Measurements from ENCODE around the gene STK32C. TPM values are rescaled to one million over a fixed set of nuclear protein-coding genes. Genes with fewer than 3 reads are reported as not detected.

STK32C gene
- total and polyA plus RNA-seq, 4 donors, result 14.5 to 41.6 (median 28.1) TPM

GRCh38 chr10:132291826-132292225 is 15.9 kb downstream of the STK32C start:
- WGBS (ENCODE audit: insufficient coverage), result 92% methylated on average over 5 of the region's 5 CpGs
- no peak for DNase-seq (ENCODE audit: low read depth in 4 of 6, low spot score in 6 of 6)
- no peak overlapping the region for H3K27ac ChIP-seq (ENCODE audit: low read depth, low read length)

GRCh38 chr10:132290631-132291030 is 17.1 kb downstream of the STK32C start:
- 95% methylated on average over 4 of the region's 6 CpGs for WGBS (ENCODE audit: insufficient coverage)
- H3K4me1 ChIP-seq (ENCODE audit: control insufficient read depth, insufficient read depth, low read length), result peaks cover 26% of the 10 kb centered on the region
- no peak for DNase-seq (ENCODE audit: low read depth in 4 of 6, low spot score in 6 of 6)
- H3K9me3 ChIP-seq (ENCODE audit: control insufficient read depth, insufficient read depth, low read length), result peaks cover 6% of the 10 kb centered on the region
- no peak overlapping the region for H3K27ac ChIP-seq (ENCODE audit: low read depth, low read length)
- no peaks in the 10 kb centered on the region for H3K27me3 ChIP-seq (ENCODE audit: control insufficient read depth, insufficient read depth, low read length)
- H3K36me3 ChIP-seq (ENCODE audit: control insufficient read depth, insufficient read depth, low read length), result peaks cover 9% of the 10 kb centered on the region
- H3K4me3 ChIP-seq (ENCODE audit: low read depth, low read length), result no peak overlapping the region

More at GRCh38 chr10:132291826-132292225, 15.9 kb downstream of the STK32C start:
- Histone ChIP-seq H3K4me3 (ENCODE audit: low read depth, low read length) (no peak overlapping the region), H3K4me1 (ENCODE audit: control insufficient read depth, insufficient read depth, low read length) (peaks cover 29% of the 10 kb centered on the region), H3K36me3 (ENCODE audit: control insufficient read depth, insufficient read depth, low read length) (peaks cover 10% of the 10 kb centered on the region), H3K27me3 (ENCODE audit: control insufficient read depth, insufficient read depth, low read length) (no peaks in the 10 kb centered on the region), H3K9me3 (ENCODE audit: control insufficient read depth, insufficient read depth, low read length) (peaks cover 6% of the 10 kb centered on the region)

- Histone ChIP-seq H3K27ac (ENCODE audit: low read depth, low read length) (no peak overlapping the region), H3K27me3 (ENCODE audit: control insufficient read depth, insufficient read depth, low read length) (no peaks in the 10 kb centered on the region), H3K4me3 (ENCODE audit: low read depth, low read length) (no peak overlapping the region), H3K36me3 (ENCODE audit: control insufficient read depth, insufficient read depth, low read length) (peaks cover 3% of the 10 kb centered on the region), H3K9me3 (ENCODE audit: control insufficient read depth, insufficient read depth, low read length) (peaks cover 6% of the 10 kb centered on the region), H3K4me1 (ENCODE audit: control insufficient read depth, insufficient read depth, low read length) (peaks cover 20% of the 10 kb centered on the region)
- no peak for DNase-seq (ENCODE audit: low read depth in 4 of 6, low spot score in 6 of 6)
- no CpG with 5 or more reads among the region's 2 CpGs for WGBS (ENCODE audit: insufficient coverage)
Observed at GRCh38 chr10:132289439-132289838, 18.3 kb downstream of the STK32C start.

GRCh38 chr10:132283604-132284382 is 24.0 kb downstream of the STK32C start:
- DNase-seq (ENCODE audit: low read depth in 4 of 6, low spot score in 6 of 6), result no peak
- H3K4me1 ChIP-seq (ENCODE audit: control insufficient read depth, insufficient read depth, low read length), result peaks cover 18% of the 10 kb centered on the region
- 79% methylated on average over 20 of the region's 24 CpGs for WGBS (ENCODE audit: insufficient coverage)
- H3K27me3 ChIP-seq (ENCODE audit: control insufficient read depth, insufficient read depth, low read length), result no peaks in the 10 kb centered on the region
- no peaks in the 10 kb centered on the region for H3K36me3 ChIP-seq (ENCODE audit: control insufficient read depth, insufficient read depth, low read length)
- no peak overlapping the region for H3K4me3 ChIP-seq (ENCODE audit: low read depth, low read length)
- no peak overlapping the region for H3K27ac ChIP-seq (ENCODE audit: low read depth, low read length)
- peaks cover 6% of the 10 kb centered on the region for H3K9me3 ChIP-seq (ENCODE audit: control insufficient read depth, insufficient read depth, low read length)

- Histone ChIP-seq H3K9me3 (ENCODE audit: control insufficient read depth, insufficient read depth, low read length) (peaks cover under 1% of the 10 kb centered on the region), H3K4me1 (ENCODE audit: control insufficient read depth, insufficient read depth, low read length) (peaks cover 18% of the 10 kb centered on the region), H3K27ac (ENCODE audit: low read depth, low read length) (no peak overlapping the region), H3K36me3 (ENCODE audit: control insufficient read depth, insufficient read depth, low read length) (no peaks in the 10 kb centered on the region), H3K27me3 (ENCODE audit: control insufficient read depth, insufficient read depth, low read length) (no peaks in the 10 kb centered on the region), H3K4me3 (ENCODE audit: low read depth, low read length) (no peak overlapping the region)
- WGBS (ENCODE audit: insufficient coverage), result 64% methylated on average over 34 of the region's 36 CpGs
- no peak for DNase-seq (ENCODE audit: low read depth in 4 of 6, low spot score in 6 of 6)
Observed at GRCh38 chr10:132282667-132283603, 24.8 kb downstream of the STK32C start.

GRCh38 chr10:132281915-132282666 is 25.7 kb downstream of the STK32C start:
- WGBS (ENCODE audit: insufficient coverage), result 71% methylated on average over 34 of the region's 34 CpGs
- Histone ChIP-seq H3K27ac (ENCODE audit: low read depth, low read length) (no peak overlapping the region), H3K4me1 (ENCODE audit: control insufficient read depth, insufficient read depth, low read length) (peaks cover 18% of the 10 kb centered on the region), H3K27me3 (ENCODE audit: control insufficient read depth, insufficient read depth, low read length) (no peaks in the 10 kb centered on the region), H3K4me3 (ENCODE audit: low read depth, low read length) (no peak overlapping the region), H3K9me3 (ENCODE audit: control insufficient read depth, insufficient read depth, low read length) (no peaks in the 10 kb centered on the region), H3K36me3 (ENCODE audit: control insufficient read depth, insufficient read depth, low read length) (no peaks in the 10 kb centered on the region)
- DNase-seq (ENCODE audit: low read depth in 4 of 6, low spot score in 6 of 6), result no peak

- Histone ChIP-seq H3K4me3 (ENCODE audit: low read depth, low read length) (no peak overlapping the region), H3K27me3 (ENCODE audit: control insufficient read depth, insufficient read depth, low read length) (no peaks in the 10 kb centered on the region), H3K9me3 (ENCODE audit: control insufficient read depth, insufficient read depth, low read length) (no peaks in the 10 kb centered on the region), H3K4me1 (ENCODE audit: control insufficient read depth, insufficient read depth, low read length) (peaks cover 18% of the 10 kb centered on the region), H3K27ac (ENCODE audit: low read depth, low read length) (no peak overlapping the region), H3K36me3 (ENCODE audit: control insufficient read depth, insufficient read depth, low read length) (peaks cover under 1% of the 10 kb centered on the region)
- 97% methylated on average over 20 of the region's 20 CpGs for WGBS (ENCODE audit: insufficient coverage)
- no peak for DNase-seq (ENCODE audit: low read depth in 4 of 6, low spot score in 6 of 6)
Observed at GRCh38 chr10:132280646-132281074, 27.1 kb downstream of the STK32C start.

- Histone ChIP-seq H3K4me1 (ENCODE audit: control insufficient read depth, insufficient read depth, low read length) (peaks cover 18% of the 10 kb centered on the region), H3K27me3 (ENCODE audit: control insufficient read depth, insufficient read depth, low read length) (no peaks in the 10 kb centered on the region), H3K27ac (ENCODE audit: low read depth, low read length) (no peak overlapping the region), H3K36me3 (ENCODE audit: control insufficient read depth, insufficient read depth, low read length) (peaks cover 6% of the 10 kb centered on the region), H3K4me3 (ENCODE audit: low read depth, low read length) (no peak overlapping the region), H3K9me3 (ENCODE audit: control insufficient read depth, insufficient read depth, low read length) (no peaks in the 10 kb centered on the region)
- WGBS (ENCODE audit: insufficient coverage), result 96% methylated on average over 43 of the region's 43 CpGs
- no peak for DNase-seq (ENCODE audit: low read depth in 4 of 6, low spot score in 6 of 6)
Observed at GRCh38 chr10:132279873-132280645, 27.7 kb downstream of the STK32C start.

All from spinal cord (tissue), 10 donors.